GM19328 (cell line): Measurements from ENCODE around the gene CLSTN2.

Experiments
- ATAC-seq: cut with Tn5 transposase; IDR thresholded peaks from one replicate; pipeline ENCODE4 v1.9.1; 2021; ENCODE audit warnings: mild to moderate bottlenecking, moderate library complexity; ENCODE audit not compliant: unreplicated experiment

Gene CLSTN2

GRCh38 chr3:139994891-139995290 lies 59.9 kb downstream of the CLSTN2 start:
- no peak for ATAC-seq

- ATAC-seq, result no peak
Measured at GRCh38 chr3:140004271-140004670, 69.3 kb downstream of the CLSTN2 start.

GRCh38 chr3:140006331-140006730 lies 71.3 kb downstream of the CLSTN2 start:
- no peak for ATAC-seq

GRCh38 chr3:140007081-140007480 lies 72.1 kb downstream of the CLSTN2 start:
- ATAC-seq, result no peak

- no peak for ATAC-seq
Measured at GRCh38 chr3:140007911-140008869, 73.2 kb downstream of the CLSTN2 start.

GRCh38 chr3:140010391-140010790 lies 75.4 kb downstream of the CLSTN2 start:
- ATAC-seq, result no peak

- no peak for ATAC-seq
Measured at GRCh38 chr3:140011086-140011485, 76.1 kb downstream of the CLSTN2 start.

GRCh38 chr3:140011611-140012277 lies 76.8 kb downstream of the CLSTN2 start:
- no peak for ATAC-seq

- ATAC-seq, result no peak
Measured at GRCh38 chr3:140013220-140013619, 78.2 kb downstream of the CLSTN2 start.

- ATAC-seq, result no peak
Measured at GRCh38 chr3:140014831-140015495, 80.0 kb downstream of the CLSTN2 start.

GRCh38 chr3:140015741-140016140 lies 80.8 kb downstream of the CLSTN2 start:
- no peak for ATAC-seq

- no peak for ATAC-seq
Measured at GRCh38 chr3:140018556-140018955, 83.6 kb downstream of the CLSTN2 start.

- no peak for ATAC-seq
Measured at GRCh38 chr3:140019946-140020345, 85.0 kb downstream of the CLSTN2 start.

GRCh38 chr3:140020541-140020940 lies 85.6 kb downstream of the CLSTN2 start:
- ATAC-seq, result no peak

GRCh38 chr3:140021269-140021668 lies 86.3 kb downstream of the CLSTN2 start:
- ATAC-seq, result no peak

GRCh38 chr3:140022066-140022770 lies 87.2 kb downstream of the CLSTN2 start:
- no peak for ATAC-seq

GRCh38 chr3:140023616-140024530 lies 88.9 kb downstream of the CLSTN2 start:
- ATAC-seq, result no peak

- no peak for ATAC-seq
Measured at GRCh38 chr3:140031170-140031569, 96.2 kb downstream of the CLSTN2 start.

- no peak for ATAC-seq
Measured at GRCh38 chr3:140034058-140034457, 99.1 kb downstream of the CLSTN2 start.

GRCh38 chr3:140035871-140036270 lies 100.9 kb downstream of the CLSTN2 start:
- ATAC-seq, result no peak
